Fibroblast of lung (primary cell): ENCODE results near the gene WDFY3.

Experiments used
- EZH2 ChIP-seq: IDR thresholded peaks from 2 replicates; pipeline ENCODE4 v1.5.1; 2012; ENCODE audit warnings: low read length, control low read depth, mild to moderate bottlenecking; ENCODE audit errors: missing control alignments
- TF ChIP-seq, protein P1 (sequence below), 2 donors: IDR thresholded peaks in 1 of 2; conservative IDR thresholded peaks in 1 of 2; 1 replicate in 1 of 2; 2 replicates in 1 of 2; pipeline ENCODE4 v1.5.1; 2011 to 2012; ENCODE audit warnings: low read length in 2 of 2, control low read depth in 1 of 2, inconsistent platforms in 1 of 2, low read depth in 1 of 2, mild to moderate bottlenecking in 1 of 2

DNA sequence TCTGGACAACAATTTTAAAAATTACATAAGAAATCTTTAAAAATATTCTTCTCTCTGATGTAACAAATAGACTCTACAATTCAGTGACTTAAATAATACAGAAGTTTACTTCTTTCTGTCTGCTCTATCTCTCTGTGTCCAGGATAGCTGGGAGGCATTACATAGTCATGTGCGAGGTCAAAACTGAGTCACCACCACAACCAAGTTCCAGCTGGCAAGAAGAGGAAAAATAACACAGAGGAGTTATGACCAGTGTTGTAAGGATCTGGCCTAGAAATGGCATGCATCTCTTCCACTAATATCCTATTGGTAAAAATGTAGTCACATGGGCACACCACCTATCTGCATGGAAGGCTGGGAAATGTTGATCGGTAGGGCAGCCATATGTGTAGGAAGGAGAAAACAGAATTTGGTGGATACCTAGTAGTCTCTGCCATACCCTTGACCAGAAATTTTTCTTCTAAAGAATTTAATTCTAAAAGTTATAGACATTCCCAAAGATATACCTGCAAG is 39.4 kb upstream of the WDFY3 start:
- TF ChIP-seq, protein P1, sequence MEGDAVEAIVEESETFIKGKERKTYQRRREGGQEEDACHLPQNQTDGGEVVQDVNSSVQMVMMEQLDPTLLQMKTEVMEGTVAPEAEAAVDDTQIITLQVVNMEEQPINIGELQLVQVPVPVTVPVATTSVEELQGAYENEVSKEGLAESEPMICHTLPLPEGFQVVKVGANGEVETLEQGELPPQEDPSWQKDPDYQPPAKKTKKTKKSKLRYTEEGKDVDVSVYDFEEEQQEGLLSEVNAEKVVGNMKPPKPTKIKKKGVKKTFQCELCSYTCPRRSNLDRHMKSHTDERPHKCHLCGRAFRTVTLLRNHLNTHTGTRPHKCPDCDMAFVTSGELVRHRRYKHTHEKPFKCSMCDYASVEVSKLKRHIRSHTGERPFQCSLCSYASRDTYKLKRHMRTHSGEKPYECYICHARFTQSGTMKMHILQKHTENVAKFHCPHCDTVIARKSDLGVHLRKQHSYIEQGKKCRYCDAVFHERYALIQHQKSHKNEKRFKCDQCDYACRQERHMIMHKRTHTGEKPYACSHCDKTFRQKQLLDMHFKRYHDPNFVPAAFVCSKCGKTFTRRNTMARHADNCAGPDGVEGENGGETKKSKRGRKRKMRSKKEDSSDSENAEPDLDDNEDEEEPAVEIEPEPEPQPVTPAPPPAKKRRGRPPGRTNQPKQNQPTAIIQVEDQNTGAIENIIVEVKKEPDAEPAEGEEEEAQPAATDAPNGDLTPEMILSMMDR (conservative IDR thresholded peaks at IDR 0.05 in 1 of 2, IDR thresholded peaks at IDR 0.05 in 1 of 2; ENCODE audit: low read depth in 1 of 2, low read length in 2 of 2) = no peak
- no peak for TF ChIP-seq EZH2
